Neural crest cell (in vitro differentiated cells): ENCODE data around the gene CATSPERZ. TPM values are rescaled to one million over a fixed set of nuclear protein-coding genes. Genes with fewer than 3 reads are reported as not detected.
A peak's percentile ranks its signal among the peaks of the same experiment; 100 is the strongest.

Experiments used
- DNase-seq: peaks from one replicate; pipeline ENCODE4 v3.0.0; 2021; ENCODE audit warnings: low read depth, mixed read lengths, low spot score
- H3K27ac Mint-ChIP-seq: one replicate; pipeline ENCODE4 v1.8.0; 2021; ENCODE audit warnings: mild to moderate bottlenecking, mixed read lengths; ENCODE audit not compliant: unreplicated experiment
- H3K27me3 Mint-ChIP-seq: 2 replicates; pipeline ENCODE4 v1.8.0; 2021; ENCODE audit warnings: low read depth, mild to moderate bottlenecking, mixed read lengths
- H3K36me3 Mint-ChIP-seq: 2 replicates; pipeline ENCODE4 v1.8.0; 2021; ENCODE audit warnings: low read depth, mild to moderate bottlenecking, mixed read lengths
- H3K4me1 Mint-ChIP-seq: 2 replicates; pipeline ENCODE4 v1.8.0; 2021; ENCODE audit warnings: mixed read lengths
- H3K4me3 Mint-ChIP-seq: one replicate; pipeline ENCODE4 v1.8.0; 2021; ENCODE audit warnings: mild to moderate bottlenecking, mixed read lengths
- H3K9me3 Mint-ChIP-seq: 2 replicates; pipeline ENCODE4 v1.8.0; 2021; ENCODE audit warnings: mixed read lengths
- CTCF ChIP-seq: fragments of 200-600 bp; sonication (generic); conservative IDR thresholded peaks from 2 replicates; pipeline ENCODE4 v1.5.0; 2021; ENCODE audit warnings: antibody characterized with exemption, mild to moderate bottlenecking
- total RNA-seq: library from RNA; stranded (reverse); gene quantifications from 2 replicates; pipeline ENCODE4 v1.2.1, GENCODE V29; 2021

The CATSPERZ gene
- total RNA-seq, 1 donor from 2014 or later = not detected

- no peak overlapping the region for H3K4me3 Mint-ChIP-seq
- peaks cover 11% of the 10 kb centered on the region for H3K4me1 Mint-ChIP-seq
- H3K27ac Mint-ChIP-seq = no peak overlapping the region
These were observed 40.6 kb downstream of the CATSPERZ start for GRCh38 chr11:64340671-64341335.

GRCh38 chr11:64341429-64341828 lies 41.3 kb downstream of the CATSPERZ start:
- TF ChIP-seq CTCF = no peak
- Mint-ChIP-seq H3K4me1 (peaks cover 11% of the 10 kb centered on the region), H3K27me3 (peaks cover 6% of the 10 kb centered on the region), H3K27ac (no peak overlapping the region), H3K36me3 (no peaks in the 10 kb centered on the region), H3K4me3 (no peak overlapping the region), H3K9me3 (no peaks in the 10 kb centered on the region)
- DNase-seq = no peak

More at GRCh38 chr11:64340671-64341335, 40.6 kb downstream of the CATSPERZ start:
- Mint-ChIP-seq H3K27me3 (peaks cover 6% of the 10 kb centered on the region), H3K9me3 (no peaks in the 10 kb centered on the region), H3K36me3 (no peaks in the 10 kb centered on the region)
- DNase-seq = peak; percentile 62
- TF ChIP-seq CTCF = no peak

- H3K4me3 Mint-ChIP-seq = no peak overlapping the region
- peak; percentile 57 for TF ChIP-seq CTCF
These were observed 42.0 kb downstream of the CATSPERZ start for GRCh38 chr11:64341851-64342791.

GRCh38 chr11:64342869-64343745 lies 42.9 kb downstream of the CATSPERZ start:
- Mint-ChIP-seq H3K27ac (no peak overlapping the region), H3K36me3 (no peaks in the 10 kb centered on the region), H3K4me3 (no peak overlapping the region), H3K4me1 (peaks cover 11% of the 10 kb centered on the region), H3K9me3 (no peaks in the 10 kb centered on the region), H3K27me3 (peaks cover 6% of the 10 kb centered on the region)
- TF ChIP-seq CTCF = no peak
- DNase-seq = no peak

More at GRCh38 chr11:64341851-64342791, 42.0 kb downstream of the CATSPERZ start:
- DNase-seq = peak; percentile 76
- H3K27me3 Mint-ChIP-seq = peaks cover 6% of the 10 kb centered on the region
- no peak overlapping the region for H3K27ac Mint-ChIP-seq
- H3K9me3 Mint-ChIP-seq = no peaks in the 10 kb centered on the region
- H3K36me3 Mint-ChIP-seq = no peaks in the 10 kb centered on the region
- peaks cover 11% of the 10 kb centered on the region for H3K4me1 Mint-ChIP-seq
